ENCODE data around the gene RANBP3L. TPM values are rescaled to one million over a fixed set of nuclear protein-coding genes. Genes with fewer than 3 reads are reported as not detected.
"Not testable (repeated sequence)": the region's sequence is repeated elsewhere in the genome, so short reads cannot be mapped to it uniquely, and the experiment has no call there.

Gene RANBP3L
- total RNA-seq, 4 donors from 2014 or later = 0.51 to 4.0 (median 1.0) TPM

- H3K27me3 ChIP-seq = no peaks in the 10 kb centered on the region
- no peak overlapping the region for H3K4me3 ChIP-seq
- no peak for DNase-seq
- H3K9me3 ChIP-seq = no peaks in the 10 kb centered on the region
- H3K36me3 ChIP-seq = peaks cover 0 to 2% of the 10 kb centered on the region in 2 donors
- intact Hi-C loops (cut with DNase I; ENCODE audit: low total_unique reads) = no loop called here
- H3K27ac ChIP-seq = no peak overlapping the region
- H3K4me1 ChIP-seq = no peaks in the 10 kb centered on the region
- no peak for TF ChIP-seq POLR2A (IDR thresholded peaks at IDR 0.05)
- TF ChIP-seq, protein P1, sequence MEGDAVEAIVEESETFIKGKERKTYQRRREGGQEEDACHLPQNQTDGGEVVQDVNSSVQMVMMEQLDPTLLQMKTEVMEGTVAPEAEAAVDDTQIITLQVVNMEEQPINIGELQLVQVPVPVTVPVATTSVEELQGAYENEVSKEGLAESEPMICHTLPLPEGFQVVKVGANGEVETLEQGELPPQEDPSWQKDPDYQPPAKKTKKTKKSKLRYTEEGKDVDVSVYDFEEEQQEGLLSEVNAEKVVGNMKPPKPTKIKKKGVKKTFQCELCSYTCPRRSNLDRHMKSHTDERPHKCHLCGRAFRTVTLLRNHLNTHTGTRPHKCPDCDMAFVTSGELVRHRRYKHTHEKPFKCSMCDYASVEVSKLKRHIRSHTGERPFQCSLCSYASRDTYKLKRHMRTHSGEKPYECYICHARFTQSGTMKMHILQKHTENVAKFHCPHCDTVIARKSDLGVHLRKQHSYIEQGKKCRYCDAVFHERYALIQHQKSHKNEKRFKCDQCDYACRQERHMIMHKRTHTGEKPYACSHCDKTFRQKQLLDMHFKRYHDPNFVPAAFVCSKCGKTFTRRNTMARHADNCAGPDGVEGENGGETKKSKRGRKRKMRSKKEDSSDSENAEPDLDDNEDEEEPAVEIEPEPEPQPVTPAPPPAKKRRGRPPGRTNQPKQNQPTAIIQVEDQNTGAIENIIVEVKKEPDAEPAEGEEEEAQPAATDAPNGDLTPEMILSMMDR (IDR thresholded peaks at IDR 0.05) = no peak
Observed at GRCh38 chr5:36200513-36200912, 101.2 kb downstream of the RANBP3L start.

DNA sequence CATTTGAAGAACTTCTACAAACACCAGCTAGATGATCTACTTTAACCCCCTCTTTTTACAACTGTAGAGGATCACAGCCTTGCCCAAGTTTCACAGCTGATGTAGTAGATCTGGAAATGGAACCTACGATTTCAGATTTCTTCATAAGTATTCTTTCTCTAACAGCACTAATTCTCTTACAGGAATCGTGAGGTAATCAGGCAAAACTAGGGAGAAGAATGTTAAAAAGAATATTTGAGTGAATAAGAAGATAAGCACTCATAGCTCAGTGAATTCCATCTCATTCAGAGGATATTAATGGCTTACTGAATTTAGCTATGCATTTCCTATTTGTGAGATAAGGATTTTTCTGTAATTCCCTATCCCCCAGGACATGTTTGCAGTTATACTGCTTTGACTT, 102.1 kb downstream of the RANBP3L start:
- Histone ChIP-seq H3K9me3 (no peaks in the 10 kb centered on the region), H3K4me3 (no peak overlapping the region), H3K27me3 (no peaks in the 10 kb centered on the region), H3K4me1 (no peaks in the 10 kb centered on the region), H3K36me3 (peaks cover 0 to 2% of the 10 kb centered on the region in 2 donors), H3K27ac (no peak overlapping the region)
- no peak for TF ChIP-seq POLR2A (IDR thresholded peaks at IDR 0.05)
- TF ChIP-seq, protein P1 (IDR thresholded peaks at IDR 0.05) = no peak
- intact Hi-C loops (cut with DNase I; ENCODE audit: low total_unique reads) = no loop called here
- no peak for DNase-seq

GRCh38 chr5:36198783-36199182, 102.9 kb downstream of the RANBP3L start:
- H3K4me3 ChIP-seq; H3K27ac ChIP-seq; H3K36me3 ChIP-seq; DNase-seq; H3K27me3 ChIP-seq; H3K9me3 ChIP-seq; intact Hi-C loops (cut with DNase I; ENCODE audit: low total_unique reads); H3K4me1 ChIP-seq: not testable (repeated sequence)

Other genes with a start within 250 kb of the RANBP3L start
- gene UGT3A2, start 235.0 kb downstream of the RANBP3L start, total RNA-seq = not detected
- gene LMBRD2, start 150.0 kb downstream of the RANBP3L start, total RNA-seq = 10 to 100 TPM in 2 of 4 donors, 1 to 10 TPM in 2; 2.3 to 17.9 (median 8.0) TPM
- gene SKP2, start 149.8 kb downstream of the RANBP3L start, total RNA-seq = 10 to 100 TPM in 2 of 4 donors, 1 to 10 TPM in 2; 2.3 to 56.8 (median 9.5) TPM
- 10 to 100 TPM; 19.2 to 74.7 (median 24.9) TPM for gene NADK2, start 60.0 kb downstream of the RANBP3L start, total RNA-seq

Measured in uterus (tissue), 4 donors.